ENCODE data around the gene EIF5.
A peak's percentile ranks its signal among the peaks of the same experiment; 100 is the strongest.

EIF5 gene

GRCh38 chr14:103311171-103311997, 22.7 kb upstream of the EIF5 start:
- no peak for DNase-seq

DNA sequence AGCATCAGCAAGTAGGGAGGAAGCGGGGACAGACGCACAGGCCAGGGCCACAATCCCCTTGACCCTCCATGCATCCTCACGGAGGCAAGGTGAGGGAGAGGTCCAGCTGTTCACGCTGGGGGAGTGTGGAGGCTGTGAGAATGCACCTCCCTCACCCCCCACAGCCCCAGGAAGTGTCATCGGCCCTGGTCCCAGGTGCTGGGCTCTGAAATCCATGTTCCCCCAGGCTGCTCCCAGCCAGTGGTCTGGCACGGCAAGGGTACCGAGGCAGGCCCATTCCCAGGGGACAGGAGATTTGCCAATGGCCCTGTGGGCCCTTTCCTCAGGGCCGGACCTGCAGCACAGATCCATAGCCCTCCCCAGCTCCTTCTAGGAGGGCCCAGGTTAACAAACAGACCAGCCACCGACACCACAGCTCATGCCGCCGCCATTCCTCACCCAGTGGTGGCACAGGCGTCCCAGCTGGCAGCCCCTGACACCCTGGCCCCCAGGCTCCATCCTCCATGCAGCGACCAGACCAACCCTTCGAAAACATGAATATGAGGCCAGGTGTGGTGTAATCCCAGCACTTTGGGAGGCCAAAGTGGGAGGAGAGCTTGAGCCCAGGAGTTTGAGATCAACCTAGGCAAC, 21.9 kb upstream of the EIF5 start:
- DNase-seq = no peak

GRCh38 chr14:103313704-103314103, 20.3 kb upstream of the EIF5 start:
- no peak for DNase-seq

GRCh38 chr14:103314496-103315277, 19.4 kb upstream of the EIF5 start:
- no peak for DNase-seq

- DNase-seq = no peak
Observed at GRCh38 chr14:103315351-103315911, 18.6 kb upstream of the EIF5 start.

DNA sequence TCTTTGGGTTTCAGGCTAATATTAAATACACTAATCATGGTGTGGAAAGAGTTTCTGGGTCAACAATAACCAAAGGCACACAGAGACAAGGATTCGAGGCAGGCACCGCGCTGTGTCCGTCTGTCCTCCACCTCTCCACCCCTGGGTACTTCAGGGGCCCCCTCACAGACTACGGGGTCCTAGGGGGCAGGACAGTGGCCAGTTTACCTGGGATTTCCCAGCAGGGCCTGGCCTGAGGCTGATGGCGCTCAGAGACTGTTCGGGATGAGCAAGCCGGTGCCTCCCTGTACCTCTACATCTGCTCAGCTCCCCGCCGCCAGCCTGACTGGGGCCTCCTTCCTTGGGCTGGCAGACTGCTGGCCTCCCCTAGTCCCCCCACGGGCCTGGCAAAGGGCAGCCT, 18.1 kb upstream of the EIF5 start:
- DNase-seq = no peak

DNA sequence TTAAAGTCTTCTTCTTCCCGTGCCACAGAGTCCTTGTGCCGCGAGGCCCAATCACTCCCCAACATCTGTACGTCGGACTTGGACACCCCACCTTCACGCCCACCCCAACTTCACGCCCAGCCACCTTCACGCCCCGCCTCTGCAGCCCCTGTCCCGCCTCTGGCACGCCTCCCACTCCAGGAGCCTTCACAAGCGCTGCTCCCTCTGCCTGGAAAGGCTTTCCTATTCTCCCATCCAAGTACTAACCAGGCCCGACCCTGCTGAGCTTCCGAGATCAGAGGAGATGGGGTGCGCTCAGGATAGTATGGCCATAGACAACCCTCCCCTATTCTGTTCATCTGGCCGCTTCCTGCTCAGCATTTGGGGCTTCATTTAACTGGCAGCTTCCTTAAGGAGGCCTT, 17.3 kb upstream of the EIF5 start:
- no peak for DNase-seq

GRCh38 chr14:103317251-103317650, 16.8 kb upstream of the EIF5 start:
- DNase-seq = no peak

- no peak for DNase-seq
Observed at GRCh38 chr14:103317976-103318580, 16.0 kb upstream of the EIF5 start.

- DNase-seq = no peak
Observed at GRCh38 chr14:103318750-103319419, 15.2 kb upstream of the EIF5 start.

DNA sequence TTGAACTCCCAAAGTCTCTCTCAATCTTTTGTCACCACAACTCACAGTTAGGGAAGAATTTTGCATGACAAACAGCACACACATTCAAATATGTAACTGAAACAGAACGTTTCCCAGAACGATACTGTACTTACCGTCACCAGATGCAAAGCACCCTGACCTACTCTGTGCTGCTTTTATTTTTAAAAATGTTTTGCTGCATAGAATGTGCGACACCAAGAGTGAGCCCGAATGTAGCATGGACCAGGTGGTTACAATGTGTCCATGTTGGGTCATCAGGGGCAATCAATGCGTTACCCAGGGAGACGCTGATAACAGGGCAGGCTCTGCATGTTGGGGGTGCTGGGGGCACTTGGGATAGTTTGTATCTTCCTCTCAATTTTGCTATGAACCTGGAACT, 14.6 kb upstream of the EIF5 start:
- no peak for DNase-seq

DNA sequence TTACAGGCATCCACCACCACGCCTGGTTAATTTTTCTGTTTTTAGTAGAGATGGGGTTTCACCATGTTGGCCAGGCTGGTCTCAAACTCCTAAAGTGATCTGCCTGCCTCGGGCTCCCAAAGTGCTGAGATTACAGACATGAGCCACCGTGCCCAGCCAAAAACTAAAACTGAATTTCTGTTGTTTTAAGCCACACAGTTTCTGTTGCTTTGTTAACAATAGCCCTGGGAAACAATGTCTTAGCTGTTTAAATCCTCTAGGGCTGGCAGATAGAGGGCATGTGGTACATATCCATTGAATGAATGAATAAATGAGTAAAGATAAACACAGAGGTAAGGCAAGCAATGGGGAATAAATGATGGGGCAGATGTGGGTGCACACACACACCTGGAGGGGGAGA, 8.0 kb upstream of the EIF5 start:
- DNase-seq = no peak

DNA sequence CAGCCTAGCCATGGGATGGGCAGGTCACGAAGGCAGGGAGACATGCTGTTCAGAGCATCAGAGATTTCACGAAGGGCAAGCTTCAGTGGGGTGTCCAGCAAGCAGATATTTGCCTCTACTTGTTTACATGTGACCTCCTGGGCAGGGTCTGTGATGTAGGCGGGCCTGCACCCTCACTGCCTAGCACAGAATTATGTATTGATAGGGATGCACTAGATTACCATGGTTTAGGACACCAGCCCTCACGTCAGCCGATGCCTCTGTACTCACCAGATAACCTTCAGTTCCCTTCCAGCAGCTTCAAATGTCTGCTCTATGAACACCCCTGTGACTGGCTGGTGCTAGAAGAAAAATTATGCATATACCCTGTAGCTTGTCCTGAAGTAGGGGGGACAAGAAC, 5.1 kb upstream of the EIF5 start:
- DNase-seq = no peak

- no peak for DNase-seq
Observed at GRCh38 chr14:103329401-103330347, 4.4 kb upstream of the EIF5 start.

DNA sequence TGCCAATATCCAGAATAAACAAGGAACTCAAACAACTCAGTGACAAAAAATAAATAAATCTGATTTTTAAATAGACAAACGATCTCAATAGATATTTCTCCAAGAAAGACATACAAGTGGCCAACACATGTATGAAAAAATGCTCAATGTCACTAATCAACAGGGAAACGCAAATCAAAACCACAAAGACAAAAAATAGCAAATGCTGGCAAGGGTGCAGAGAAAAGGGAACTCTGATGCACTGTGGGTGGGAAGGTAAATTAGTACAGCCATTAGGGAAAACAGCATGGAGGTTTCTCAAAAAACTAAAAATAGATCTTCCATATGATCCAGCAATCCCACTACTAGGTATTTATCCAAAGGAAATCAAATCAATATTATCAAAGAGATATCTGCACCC, 3.5 kb upstream of the EIF5 start:
- DNase-seq = no peak

- no peak for DNase-seq
Observed at GRCh38 chr14:103332143-103332919, 1.7 kb upstream of the EIF5 start.

- DNase-seq = peak; percentile 83 to 87
Observed at GRCh38 chr14:103334644-103335622, 896 bp downstream of the EIF5 start.

GRCh38 chr14:103336191-103336590, 2.2 kb downstream of the EIF5 start:
- no peak for DNase-seq

DNA sequence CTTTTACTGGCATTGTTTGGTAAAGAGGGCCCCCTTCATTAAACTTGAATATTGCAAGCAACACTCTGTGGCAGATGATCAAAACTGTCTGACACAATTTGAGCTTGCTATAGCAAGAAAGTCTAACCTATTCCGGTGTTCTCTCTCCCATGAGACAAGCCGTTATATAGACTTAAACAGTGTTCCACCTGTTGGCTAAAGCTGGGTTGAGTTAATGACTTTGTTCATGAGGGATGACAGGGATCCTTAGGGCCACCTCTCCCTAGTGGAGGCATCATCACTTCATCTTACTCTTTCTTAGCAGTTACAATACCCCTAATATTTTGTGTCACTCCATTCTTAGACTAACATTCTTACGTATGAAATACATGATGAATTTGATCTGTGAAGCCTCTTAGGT, 3.8 kb downstream of the EIF5 start:
- no peak for DNase-seq
